Liver (tissue), 3 donors: ENCODE measurements around the gene AKNA.

Source experiments
- ATF3 ChIP-seq: IDR thresholded peaks from 2 replicates; pipeline ENCODE4 v1.6.1; 2016; ENCODE audit warnings: antibody characterized with exemption
- CTCF ChIP-seq: fragments of 150-350 bp; IDR thresholded peaks from 2 replicates; pipeline ENCODE4 v1.5.1; 2017; ENCODE audit warnings: improper control_type of control experiment, low read depth, low read length; ENCODE audit not compliant: missing input control
- donor health status: healthy.
- donor health status: healthy.

GRCh38 chr9:114365194-114365593 lies 22.6 kb downstream of the AKNA start:
- TF ChIP-seq CTCF: no peak
- TF ChIP-seq ATF3: peak; percentile 39
